A673 (cell line): ENCODE measurements around the gene RGR.

Source experiments
- CTCF ChIP-seq: fragments of 300-800, 200-600 bp; sonication (generic); conservative IDR thresholded peaks from 2 replicates; pipeline ENCODE4 v1.5.1; 2017; ENCODE audit warnings: low read depth, mild to moderate bottlenecking, antibody characterized with exemption, low read length, moderate library complexity, mixed read lengths
- EZH2 ChIP-seq: fragments of 200-600 bp; sonication (generic); IDR thresholded peaks from 2 replicates; pipeline ENCODE4 v1.6.1; 2017; ENCODE audit warnings: borderline replicate concordance, low read depth, mild to moderate bottlenecking, mixed read lengths, antibody characterized with exemption, low read length; ENCODE audit not compliant: poor library complexity, severe bottlenecking

GRCh38 chr10:84234479-84234878 is 10.4 kb upstream of the RGR start:
- TF ChIP-seq CTCF = no peak
- TF ChIP-seq EZH2 = no peak
